C4-2B (cell line): ENCODE measurements around the gene USP11.

Source experiments
- ZFX ChIP-seq: fragments of 450-650 bp; IDR thresholded peaks from 2 replicates; pipeline ENCODE4 v1.6.1; 2017
- TF ChIP-seq, protein P1 (sequence below): fragments of 450-650 bp; conservative IDR thresholded peaks from 2 replicates; pipeline ENCODE4 v1.5.1; 2017; ENCODE audit warnings: mild to moderate bottlenecking

GRCh38 chrX:47198687-47199080 lies 34.1 kb upstream of the USP11 start:
- TF ChIP-seq, protein P1, sequence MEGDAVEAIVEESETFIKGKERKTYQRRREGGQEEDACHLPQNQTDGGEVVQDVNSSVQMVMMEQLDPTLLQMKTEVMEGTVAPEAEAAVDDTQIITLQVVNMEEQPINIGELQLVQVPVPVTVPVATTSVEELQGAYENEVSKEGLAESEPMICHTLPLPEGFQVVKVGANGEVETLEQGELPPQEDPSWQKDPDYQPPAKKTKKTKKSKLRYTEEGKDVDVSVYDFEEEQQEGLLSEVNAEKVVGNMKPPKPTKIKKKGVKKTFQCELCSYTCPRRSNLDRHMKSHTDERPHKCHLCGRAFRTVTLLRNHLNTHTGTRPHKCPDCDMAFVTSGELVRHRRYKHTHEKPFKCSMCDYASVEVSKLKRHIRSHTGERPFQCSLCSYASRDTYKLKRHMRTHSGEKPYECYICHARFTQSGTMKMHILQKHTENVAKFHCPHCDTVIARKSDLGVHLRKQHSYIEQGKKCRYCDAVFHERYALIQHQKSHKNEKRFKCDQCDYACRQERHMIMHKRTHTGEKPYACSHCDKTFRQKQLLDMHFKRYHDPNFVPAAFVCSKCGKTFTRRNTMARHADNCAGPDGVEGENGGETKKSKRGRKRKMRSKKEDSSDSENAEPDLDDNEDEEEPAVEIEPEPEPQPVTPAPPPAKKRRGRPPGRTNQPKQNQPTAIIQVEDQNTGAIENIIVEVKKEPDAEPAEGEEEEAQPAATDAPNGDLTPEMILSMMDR: no peak
- TF ChIP-seq ZFX: no peak
